HEK293 (cell line): ENCODE measurements around the gene CTNNA2.

Source experiments
- CTCF ChIP-seq: fragments of 450-650 bp; formaldehyde crosslinking; IDR thresholded peaks from 2 replicates; pipeline ENCODE4 v1.5.1; 2016; ENCODE audit warnings: missing biosample characterization, missing genetic modification characterization
- HOXA7 ChIP-seq: sonication (generic); formaldehyde crosslinking; IDR thresholded peaks from 2 replicates; pipeline ENCODE4 v1.8.1; 2022; ENCODE audit warnings: missing genetic modification reagents, borderline replicate concordance
- KLF17 ChIP-seq: fragments of 450-650 bp; formaldehyde crosslinking; IDR thresholded peaks from 2 replicates; pipeline ENCODE4 v1.5.1; 2016; ENCODE audit warnings: missing biosample characterization, missing genetic modification characterization
- SETDB1 ChIP-seq: IDR thresholded peaks from one replicate; pipeline ENCODE4 v1.6.1; 2017; ENCODE audit warnings: mild to moderate bottlenecking, low read length, moderate library complexity, mixed read lengths; ENCODE audit not compliant: insufficient read length
- ZBTB11 ChIP-seq: fragments of 450-650 bp; formaldehyde crosslinking; conservative IDR thresholded peaks from 2 replicates; pipeline ENCODE4 v1.5.1; 2016; ENCODE audit warnings: low read depth, missing biosample characterization, missing genetic modification characterization
- ZBTB8A ChIP-seq: fragments of 450-650 bp; formaldehyde crosslinking; IDR thresholded peaks from 2 replicates; pipeline ENCODE4 v1.5.1; 2016; ENCODE audit warnings: missing biosample characterization, missing genetic modification characterization
- ZNF174 ChIP-seq: fragments of 450-650 bp; formaldehyde crosslinking; IDR thresholded peaks from 2 replicates; pipeline ENCODE4 v1.5.0; 2017; ENCODE audit warnings: missing biosample characterization, mild to moderate bottlenecking, missing genetic modification characterization
- ZNF175 ChIP-seq: fragments of 450-650 bp; formaldehyde crosslinking; IDR thresholded peaks from 2 replicates; pipeline ENCODE4 v1.5.1; 2016; ENCODE audit warnings: missing biosample characterization, missing genetic modification characterization
- ZNF629 ChIP-seq: fragments of 450-650 bp; formaldehyde crosslinking; IDR thresholded peaks from 2 replicates; pipeline ENCODE4 v1.5.1; 2017; ENCODE audit warnings: missing biosample characterization, missing genetic modification characterization
- ZNF692 ChIP-seq: fragments of 450-650 bp; formaldehyde crosslinking; IDR thresholded peaks from 2 replicates; pipeline ENCODE4 v1.5.1; 2016; ENCODE audit warnings: missing biosample characterization, missing genetic modification characterization
- ZNF777 ChIP-seq: fragments of 450-650 bp; formaldehyde crosslinking; IDR thresholded peaks from 2 replicates; pipeline ENCODE4 v1.5.1; 2017; ENCODE audit warnings: missing biosample characterization, missing genetic modification characterization, borderline replicate concordance

GRCh38 chr2:80323610-80324009 is 810.8 kb downstream of the CTNNA2 start:
- TF ChIP-seq CTCF (tag by site-specific recombination) = no peak
- no peak for TF ChIP-seq SETDB1
- no peak for TF ChIP-seq ZNF629 (tag by site-specific recombination)
- no peak for TF ChIP-seq ZNF692 (tag by site-specific recombination)
- no peak for TF ChIP-seq HOXA7 (CRISPR knock-in tag)
- TF ChIP-seq ZNF174 (tag by site-specific recombination) = no peak
- TF ChIP-seq ZNF175 (tag by site-specific recombination) = no peak
- TF ChIP-seq ZBTB11 (tag by site-specific recombination) = no peak
- TF ChIP-seq KLF17 (tag by site-specific recombination) = no peak
- no peak for TF ChIP-seq ZBTB8A (tag by site-specific recombination)
- no peak for TF ChIP-seq ZNF777
